ENCODE measurements around the gene ELFN2. TPM values are rescaled to one million over a fixed set of nuclear protein-coding genes. Genes with fewer than 3 reads are reported as not detected.

ELFN2 gene
- total and polyA plus RNA-seq, 2 of the 13 experiments (the other 11 are each of a cell fraction or from before 2014, with no cell fraction given): 0.01 TPM; not detected in 1

- H3K4me1 ChIP-seq (ENCODE audit: insufficient read depth, low read length): no peaks in the 10 kb centered on the region
- H3K4me2 ChIP-seq (ENCODE audit: low read depth, low read length): no peak overlapping the region
- no peak overlapping the region for H2AFZ ChIP-seq (ENCODE audit: low read length)
- H3K4me3 ChIP-seq (replicated peaks in 1 of 3; ENCODE audit: insufficient read depth in 1 of 3, low read depth in 2 of 3, low read length in 3 of 3): no peak overlapping the region
- in situ Hi-C loops (cut with HindIII; ENCODE audit: extremely low pct_ligation_motif_present, low pct_unique_long_range_greater_than_20kb) (no loop called here), intact Hi-C loops (cut with micrococcal nuclease; ENCODE audit: unreplicated experiment) (no loop called here)
- no peak overlapping the region for H3K27ac ChIP-seq (ENCODE audit: extremely low read length, insufficient read depth, low read length)
- DNase-seq (ENCODE audit: low spot score) (no peak), FAIRE-seq (no peak), ATAC-seq (no peak)
- no peaks in the 10 kb centered on the region for H3K79me2 ChIP-seq (ENCODE audit: insufficient read depth, low read length)
- ChIA-PET POLR2A (no interaction called here), CTCF (ENCODE audit: low intra/inter-chr PET ratio, low total read pairs) (no interaction called here)
- H3K27me3 ChIP-seq (ENCODE audit: control insufficient read depth in 1 of 2, insufficient read depth in 2 of 2, low read length in 2 of 2): peaks cover 2 to 18% of the 10 kb centered on the region in 2 experiments; a peak in 3 of 5 replicates
- 0 out of 2 replicates have a peak, but pooled peaks cover under 1% of the 10 kb centered on the region for H4K20me1 ChIP-seq (ENCODE audit: insufficient read depth, low read length)
- 9% methylated on average over 5 of the region's 10 CpGs for WGBS (ENCODE audit: low lambda C conversion rate)
- H3K36me3 ChIP-seq (replicated peaks in 1 of 2; ENCODE audit: control insufficient read depth in 1 of 2, insufficient read depth in 2 of 2, low read length in 2 of 2): no peaks in the 10 kb centered on the region
- H3K9me3 ChIP-seq (ENCODE audit: low read length): no peaks in the 10 kb centered on the region
- no peak overlapping the region for H3K9ac ChIP-seq (ENCODE audit: insufficient read depth, low read depth, low read length)
- no TSS peak for BruUV-seq (replicated peaks)
- TF ChIP-seq ZFP90 (CRISPR knock-in tag; IDR thresholded peaks at IDR 0.05; ENCODE audit: borderline replicate concordance) (no peak), ZNF407 (CRISPR knock-in tag; IDR thresholded peaks at IDR 0.05; ENCODE audit: not compliant biosample characterization) (no peak), ZNF710 (CRISPR knock-in tag; IDR thresholded peaks at IDR 0.05; ENCODE audit: borderline replicate concordance) (no peak), RAD21 (CRISPR knock-in tag; IDR thresholded peaks at IDR 0.05) (no peak), HNRNPL (IDR thresholded peaks at IDR 0.05; ENCODE audit: low read depth, low read length) (no peak), ZFP36L1 (CRISPR knock-in tag; IDR thresholded peaks at IDR 0.05) (no peak), HNF1A (IDR thresholded peaks at IDR 0.05; ENCODE audit: low read depth) (no peak), HNF1A (CRISPR knock-in tag; IDR thresholded peaks at IDR 0.05; ENCODE audit: borderline replicate concordance) (no peak)
Observed at GRCh38 chr22:37402184-37402506, 25.1 kb downstream of the ELFN2 start.

Measured in HepG2 (cell line).